ENCODE data around the gene PPP1R13L.

PPP1R13L gene

GRCh38 chr19:45446295-45446694 lies 41.4 kb upstream of the PPP1R13L start:
- TF ChIP-seq CTCF (IDR thresholded peaks at IDR 0.05) (peak; percentile 75), ZFX (IDR thresholded peaks at IDR 0.05; ENCODE audit: borderline replicate concordance) (no peak)

GRCh38 chr19:45445139-45445538 lies 40.3 kb upstream of the PPP1R13L start:
- peak overlapping the region; percentile 79 for H3K27ac ChIP-seq
- TF ChIP-seq CTCF (IDR thresholded peaks at IDR 0.05), result no peak
- no peak for TF ChIP-seq ZFX (IDR thresholded peaks at IDR 0.05; ENCODE audit: borderline replicate concordance)

More at GRCh38 chr19:45446295-45446694, 41.4 kb upstream of the PPP1R13L start:
- no peak overlapping the region for H3K27ac ChIP-seq

- peak; percentile 14; the same call in 1 of the 2 replicates for TF ChIP-seq CTCF (IDR thresholded peaks at IDR 0.05)
- no peak for TF ChIP-seq ZFX (IDR thresholded peaks at IDR 0.05; ENCODE audit: borderline replicate concordance)
- peak overlapping the region; percentile 79 for H3K27ac ChIP-seq
Measured at GRCh38 chr19:45444318-45445041, 39.6 kb upstream of the PPP1R13L start.

- peak overlapping the region; percentile 79 for H3K27ac ChIP-seq
- TF ChIP-seq ZFX (IDR thresholded peaks at IDR 0.05; ENCODE audit: borderline replicate concordance) (no peak), CTCF (IDR thresholded peaks at IDR 0.05) (no peak)
Measured at GRCh38 chr19:45443462-45444317, 38.8 kb upstream of the PPP1R13L start.

GRCh38 chr19:45442778-45443461 lies 38.1 kb upstream of the PPP1R13L start:
- peak overlapping the region; percentile 79 for H3K27ac ChIP-seq
- TF ChIP-seq ZFX (IDR thresholded peaks at IDR 0.05; ENCODE audit: borderline replicate concordance), result no peak

- peak overlapping the region; percentile 79 for H3K27ac ChIP-seq
- TF ChIP-seq ZFX (IDR thresholded peaks at IDR 0.05; ENCODE audit: borderline replicate concordance) (no peak), CTCF (IDR thresholded peaks at IDR 0.05) (no peak)
Measured at GRCh38 chr19:45442408-45442777, 37.5 kb upstream of the PPP1R13L start.

- peak overlapping the region; percentile 79 for H3K27ac ChIP-seq
- TF ChIP-seq CTCF (IDR thresholded peaks at IDR 0.05) (no peak), ZFX (IDR thresholded peaks at IDR 0.05; ENCODE audit: borderline replicate concordance) (no peak)
Measured at GRCh38 chr19:45440873-45441654, 36.2 kb upstream of the PPP1R13L start.

All from 22Rv1 (cell line).